ENCODE data around the gene SRC. TPM values are rescaled to one million over a fixed set of nuclear protein-coding genes. Genes with fewer than 3 reads are reported as not detected.

The SRC gene
- total RNA-seq, 4 donors from 2014 or later, result 87.0 to 155 (median 130) TPM

- peak in 1 of 3 donors; percentile 24 for TF ChIP-seq POLR2AphosphoS5 (IDR thresholded peaks at IDR 0.05)
- no peak for TF ChIP-seq CTCF (IDR thresholded peaks at IDR 0.05)
- no peak for DNase-seq
- intact Hi-C loops (cut with DNase I; ENCODE audit: low total_unique reads), result loop anchor here (10.0 kb wide), 2 partner anchors 175 to 615 kb away; no protein-coding TSS in a partner anchor
- H3K4me1 ChIP-seq, result peaks cover 0 to 38% (median 23%) of the 10 kb centered on the region in 4 donors
- peak overlapping the region; percentile 42 to 66 (median 56) for H3K27ac ChIP-seq
- no peaks in the 10 kb centered on the region for H3K9me3 ChIP-seq
- WGBS, 2 donors (ENCODE audit: low coverage in 1 of 2), result 73 to 79% methylated on average over 11 to 14 of the region's 14 CpGs
- H3K27me3 ChIP-seq, result no peaks in the 10 kb centered on the region
- H3K36me3 ChIP-seq, result no peaks in the 10 kb centered on the region
- in situ Hi-C loops (cut with MboI; ENCODE audit: low pct_ligation_motif_present in 1 of 4, low pct_unique_long_range_greater_than_20kb in 1 of 4, low sequenced_read_pairs in 3 of 4), result loop anchor here (5.0 to 25.0 kb wide), 4 partner anchors 103 to 157 kb away; partner anchors contain the start of gene BLCAP (in 1 of the 4)
- no peak overlapping the region for H3K4me3 ChIP-seq
Measured at GRCh38 chr20:37379967-37380828, 34.3 kb downstream of the SRC start.

GRCh38 chr20:37380864-37381579 lies 35.1 kb downstream of the SRC start:
- intact Hi-C loops (cut with DNase I; ENCODE audit: low total_unique reads), result loop anchor here (10.0 kb wide), 2 partner anchors 176 to 614 kb away; no protein-coding TSS in a partner anchor
- 82 to 92% methylated on average over 12 to 16 of the region's 16 CpGs for WGBS, 2 donors (ENCODE audit: low coverage in 1 of 2)
- DNase-seq, result no peak
- H3K36me3 ChIP-seq, result peaks cover 0 to 4% (median 0%) of the 10 kb centered on the region in 4 donors
- H3K4me1 ChIP-seq, result peaks cover 0 to 38% (median 23%) of the 10 kb centered on the region in 4 donors
- H3K27ac ChIP-seq, result peak overlapping the region; percentile 42 to 66 (median 56)
- H3K4me3 ChIP-seq, result no peak overlapping the region
- no peak for TF ChIP-seq POLR2AphosphoS5 (IDR thresholded peaks at IDR 0.05)
- no peak for TF ChIP-seq EP300 (IDR thresholded peaks at IDR 0.05; ENCODE audit: low read depth)
- TF ChIP-seq POLR2A (IDR thresholded peaks at IDR 0.05), result no peak
- no peak for TF ChIP-seq CTCF (IDR thresholded peaks at IDR 0.05)
- in situ Hi-C loops (cut with MboI; ENCODE audit: low pct_ligation_motif_present in 1 of 4, low pct_unique_long_range_greater_than_20kb in 1 of 4, low sequenced_read_pairs in 3 of 4), result loop anchor here (5.0 to 25.0 kb wide), 4 partner anchors 104 to 156 kb away; partner anchors contain the start of gene BLCAP (in 1 of the 4)
- no peaks in the 10 kb centered on the region for H3K27me3 ChIP-seq
- H3K9me3 ChIP-seq, result no peaks in the 10 kb centered on the region

- peaks cover 0 to 8% (median under 1%) of the 10 kb centered on the region in 4 donors for H3K36me3 ChIP-seq
- H3K9me3 ChIP-seq, result no peaks in the 10 kb centered on the region
- peak overlapping the region in 3 of 4 donors; percentile 42 to 66 (median 53) for H3K27ac ChIP-seq
- in situ Hi-C loops (cut with MboI; ENCODE audit: low pct_ligation_motif_present in 1 of 4, low pct_unique_long_range_greater_than_20kb in 1 of 4, low sequenced_read_pairs in 3 of 4), result loop anchor here (5.0 to 25.0 kb wide), 4 partner anchors 105 to 155 kb away; partner anchors contain the start of gene BLCAP (in 1 of the 4)
- peaks cover 0 to 38% (median 23%) of the 10 kb centered on the region in 4 donors for H3K4me1 ChIP-seq
- no peak for DNase-seq
- WGBS, 2 donors (ENCODE audit: low coverage in 1 of 2), result 76 to 100% methylated on average over 1 to 11 of the region's 11 CpGs
- H3K4me3 ChIP-seq, result no peak overlapping the region
- intact Hi-C loops (cut with DNase I; ENCODE audit: low total_unique reads), result loop anchor here (10.0 kb wide), 2 partner anchors 177 to 613 kb away; no protein-coding TSS in a partner anchor
- TF ChIP-seq POLR2A (IDR thresholded peaks at IDR 0.05), result no peak
- no peak for TF ChIP-seq POLR2AphosphoS5 (IDR thresholded peaks at IDR 0.05)
- TF ChIP-seq CTCF (IDR thresholded peaks at IDR 0.05), result no peak
- TF ChIP-seq EP300 (IDR thresholded peaks at IDR 0.05; ENCODE audit: low read depth), result no peak
- H3K27me3 ChIP-seq, result no peaks in the 10 kb centered on the region
Measured at GRCh38 chr20:37381621-37382471, 35.9 kb downstream of the SRC start.
